COR-L47 (cell line): ENCODE measurements around the gene ZFP36L2.

Experiments
- DNase-seq: peaks from one replicate; lab custom pipeline; 2025; lab: John Stamatoyannopoulos, UW

The ZFP36L2 gene

GRCh38 chr2:43226558-43226954 is at the start of gene ZFP36L2:
ZFP36L2 (minus strand) TSS chr2:43226606; CDS start chr2:43226315, 291 bp downstream.
- DNase-seq: peak; percentile 93

DNA sequence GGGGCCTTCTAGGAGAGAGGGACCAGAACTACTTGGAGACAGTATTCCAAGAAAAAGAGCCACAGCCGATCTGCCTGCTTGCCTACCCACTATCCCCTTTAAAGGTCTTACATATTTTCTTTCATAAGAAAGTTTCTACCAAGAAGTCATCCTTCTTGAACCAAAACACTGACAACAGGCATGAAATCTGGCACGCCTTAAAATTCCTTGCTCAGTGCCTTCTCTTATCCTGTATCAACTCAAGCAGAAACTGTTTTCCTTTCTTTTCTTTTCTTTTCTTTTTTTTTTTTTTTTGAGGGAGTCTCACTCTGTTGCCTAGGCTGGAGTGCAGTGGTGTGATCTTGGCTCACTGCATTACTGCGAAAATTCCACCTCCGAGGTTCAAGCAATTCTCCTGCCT is 48.3 kb upstream of the ZFP36L2 start:
- DNase-seq: no peak

DNA sequence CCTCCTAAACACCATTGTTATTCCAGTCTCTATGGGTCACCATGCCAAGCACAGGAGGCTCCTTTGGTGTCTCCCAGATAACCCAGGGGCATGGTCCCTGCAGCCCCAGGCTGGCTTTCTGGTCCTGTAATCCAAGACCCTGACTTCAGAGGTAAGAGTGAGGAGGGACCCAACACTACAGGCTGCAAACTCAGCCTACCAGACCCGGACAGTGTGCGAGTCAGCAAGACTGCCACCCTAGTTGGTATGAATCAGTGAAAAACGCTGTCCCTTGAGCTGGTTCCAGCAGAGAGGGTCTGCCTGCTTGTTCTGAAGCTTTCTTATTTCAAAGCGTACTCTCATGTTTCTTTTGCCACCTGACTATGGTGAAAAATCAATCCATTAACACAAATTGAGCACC is 47.6 kb upstream of the ZFP36L2 start:
- no peak for DNase-seq

DNA sequence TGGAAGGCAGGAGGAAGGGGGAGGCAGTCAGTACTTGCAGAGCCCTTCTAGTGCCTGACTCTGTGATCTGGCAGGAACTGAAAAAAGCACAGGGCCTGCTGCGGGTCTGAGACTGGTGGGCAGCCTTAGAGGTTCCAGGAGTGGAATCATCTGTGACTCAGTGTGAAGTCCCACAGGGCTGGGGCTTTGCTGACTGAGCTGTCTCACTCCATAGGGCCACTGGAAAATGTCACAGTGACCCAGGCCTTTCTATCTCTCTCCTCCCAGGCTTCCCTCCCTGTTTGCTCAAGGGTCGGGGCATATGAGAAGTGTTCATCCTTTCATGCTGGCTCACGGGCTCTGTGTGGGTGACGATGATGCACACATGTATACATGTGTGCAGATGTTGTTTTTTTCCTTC is 47.1 kb upstream of the ZFP36L2 start:
- no peak for DNase-seq

GRCh38 chr2:43270930-43271615 is 44.7 kb upstream of the ZFP36L2 start:
- DNase-seq: no peak

GRCh38 chr2:43270461-43270860 is 44.1 kb upstream of the ZFP36L2 start:
- DNase-seq: no peak

DNA sequence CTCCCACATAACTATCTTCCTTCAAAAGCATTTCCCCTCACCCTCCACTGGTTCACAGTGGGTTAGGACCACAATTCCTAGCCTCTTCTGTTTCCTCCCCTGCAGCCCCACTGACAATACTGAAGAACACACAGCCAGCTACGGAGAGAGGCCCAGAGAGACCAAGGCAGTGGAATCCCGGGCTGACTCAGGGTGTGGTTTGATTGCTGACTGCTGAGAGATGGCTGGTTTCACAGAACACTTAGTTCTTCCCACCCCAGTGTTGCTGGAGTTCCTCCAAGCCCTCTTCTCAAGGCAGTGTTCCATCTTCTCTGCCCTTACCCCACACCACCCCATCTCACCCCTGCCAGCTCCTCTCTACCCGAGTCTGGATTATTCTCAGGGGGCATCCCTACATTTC is 43.3 kb upstream of the ZFP36L2 start:
- no peak for DNase-seq

- peak; percentile 8 for DNase-seq
Measured at GRCh38 chr2:43269074-43269572, 42.7 kb upstream of the ZFP36L2 start.

GRCh38 chr2:43268066-43268953 is 41.9 kb upstream of the ZFP36L2 start:
- DNase-seq: no peak

- no peak for DNase-seq
Measured at GRCh38 chr2:43267381-43267780, 41.0 kb upstream of the ZFP36L2 start.

DNA sequence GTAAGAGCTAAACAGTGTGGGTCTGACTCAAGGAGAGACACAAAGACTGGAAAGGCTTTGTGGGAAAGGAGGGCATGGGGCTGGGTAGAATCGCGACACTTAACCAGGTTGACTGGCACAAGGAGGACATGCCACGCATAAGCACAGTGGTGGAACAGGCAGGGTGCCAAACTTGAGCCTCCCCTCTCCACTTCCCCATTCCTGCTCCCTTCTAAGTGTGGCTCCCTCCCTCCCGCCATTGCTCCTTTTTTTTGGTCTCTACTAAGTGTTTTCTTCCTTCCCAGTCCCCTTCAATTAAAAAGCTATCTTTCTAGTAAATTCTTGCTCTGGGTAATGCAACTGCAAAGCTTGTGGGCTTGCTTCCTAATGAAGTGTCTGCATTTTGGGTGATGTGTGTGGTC is 40.3 kb upstream of the ZFP36L2 start:
- DNase-seq: no peak

DNA sequence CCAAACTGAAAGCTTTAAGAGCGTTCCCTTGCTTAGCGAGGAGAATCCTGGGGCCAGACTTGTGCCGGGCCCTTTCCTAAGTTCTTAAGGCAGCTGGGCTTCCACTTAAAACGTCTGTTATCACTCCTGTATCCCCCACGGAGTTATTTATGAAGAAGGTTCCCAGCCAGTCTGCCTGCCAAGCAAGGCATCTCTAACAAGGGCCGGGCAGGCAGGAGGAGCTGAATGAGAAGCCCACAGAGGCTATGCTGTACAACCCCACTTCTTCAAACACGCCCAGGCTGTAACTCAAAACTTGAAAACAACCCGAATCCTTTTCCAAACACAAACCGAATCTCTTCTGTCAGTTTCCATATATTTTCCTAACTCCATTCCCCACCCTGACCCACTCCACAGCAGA is 39.0 kb upstream of the ZFP36L2 start:
- DNase-seq: no peak

- DNase-seq: no peak
Measured at GRCh38 chr2:43265001-43265400, 38.6 kb upstream of the ZFP36L2 start.

DNA sequence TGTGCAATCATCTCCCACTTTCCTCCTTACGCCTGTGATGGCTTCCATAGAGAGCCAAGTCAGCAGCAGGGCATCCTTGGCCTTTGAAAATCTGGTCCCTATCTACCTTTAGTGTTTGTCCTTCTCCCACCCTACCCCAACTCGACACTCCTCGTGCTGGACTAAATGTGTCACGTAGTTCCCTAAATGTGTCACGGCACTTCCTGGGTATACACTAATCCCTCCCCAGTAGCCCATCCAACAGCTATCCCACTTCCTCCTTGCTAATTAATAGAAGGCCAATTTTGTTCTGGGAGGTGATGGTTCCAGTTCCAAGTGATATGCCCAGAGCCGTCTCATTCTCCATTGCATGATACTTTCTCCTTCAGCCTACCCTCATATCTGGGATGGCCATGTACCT is 36.5 kb upstream of the ZFP36L2 start:
- no peak for DNase-seq

DNA sequence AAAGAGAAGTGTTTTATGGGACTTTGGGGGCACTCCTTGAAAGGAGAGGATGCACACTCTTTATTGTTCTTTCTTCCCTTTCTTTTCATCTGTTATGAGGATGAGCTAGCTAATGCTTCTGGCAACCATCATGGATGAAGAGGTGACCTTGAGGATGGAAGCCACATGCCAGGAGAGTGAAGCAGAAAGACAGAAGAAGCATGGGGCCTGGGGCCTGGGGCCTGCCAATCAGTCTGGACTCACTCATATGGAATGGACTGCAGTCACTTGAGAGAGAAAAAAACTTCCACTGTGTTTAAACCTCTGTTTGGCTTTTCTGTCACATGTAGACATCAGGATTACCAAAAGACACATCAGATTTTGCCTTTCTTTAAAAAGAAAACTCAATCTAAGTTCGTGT is 35.8 kb upstream of the ZFP36L2 start:
- no peak for DNase-seq

- no peak for DNase-seq
Measured at GRCh38 chr2:43259512-43259911, 33.1 kb upstream of the ZFP36L2 start.

DNA sequence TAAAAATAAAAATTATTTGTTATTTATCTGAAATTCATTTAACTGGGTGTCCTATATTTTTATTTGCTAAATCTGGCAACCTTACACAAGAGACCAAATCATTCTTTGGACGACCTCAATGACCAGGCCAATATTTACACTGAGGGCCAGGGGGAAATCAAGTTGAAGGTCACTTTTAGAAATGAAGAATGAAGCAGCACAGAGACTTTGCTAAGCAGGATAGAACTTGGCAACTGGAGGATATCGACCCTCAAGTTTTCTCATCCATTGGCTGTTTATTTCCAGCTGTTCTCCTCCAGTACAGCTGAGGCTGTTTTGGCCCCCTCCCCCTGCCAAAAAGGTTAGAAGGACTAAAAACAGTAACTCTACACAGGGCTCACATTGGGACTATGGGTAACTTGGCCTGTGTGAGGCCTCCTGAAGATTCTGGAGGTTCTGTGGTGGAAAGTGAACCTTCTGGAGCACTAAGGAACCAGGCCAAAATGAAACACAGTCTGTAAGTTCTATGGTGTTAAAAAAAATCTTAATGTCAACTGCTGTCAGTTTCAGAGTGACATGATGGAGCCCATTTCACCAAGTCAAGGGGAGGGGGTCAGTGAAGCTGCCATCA is 32.2 kb upstream of the ZFP36L2 start:
- no peak for DNase-seq

DNA sequence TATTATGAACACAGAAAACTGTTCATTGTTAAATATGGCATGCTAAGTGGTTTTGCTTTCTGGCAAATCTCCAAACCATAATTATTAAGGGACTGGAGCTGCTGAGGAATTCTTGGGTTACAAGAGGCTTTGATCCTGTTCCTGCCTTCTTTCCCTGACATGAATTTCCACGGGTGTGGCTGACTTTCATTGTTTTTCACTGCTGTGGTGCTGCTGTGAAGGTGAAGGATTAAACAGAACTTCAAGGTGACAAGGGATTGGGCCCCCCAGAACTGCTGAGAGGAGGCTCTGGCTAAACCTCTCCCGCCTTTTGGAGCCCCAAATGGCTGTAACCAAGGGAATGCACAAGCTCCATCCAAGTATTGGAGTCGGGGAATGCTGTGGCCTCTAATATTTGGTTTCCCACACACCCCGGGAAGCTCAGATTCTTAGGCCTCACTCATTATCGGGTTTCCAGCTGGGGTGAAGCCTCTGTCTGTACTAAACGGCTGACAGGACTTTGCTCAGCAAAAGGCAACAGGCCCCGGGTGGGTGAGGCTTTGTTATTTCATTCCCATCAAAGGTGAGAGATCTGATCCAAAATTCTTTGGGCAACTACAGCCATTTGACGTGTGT is 29.0 kb upstream of the ZFP36L2 start:
- DNase-seq: peak; percentile 77

- no peak for DNase-seq
Measured at GRCh38 chr2:43254331-43254730, 27.9 kb upstream of the ZFP36L2 start.

DNA sequence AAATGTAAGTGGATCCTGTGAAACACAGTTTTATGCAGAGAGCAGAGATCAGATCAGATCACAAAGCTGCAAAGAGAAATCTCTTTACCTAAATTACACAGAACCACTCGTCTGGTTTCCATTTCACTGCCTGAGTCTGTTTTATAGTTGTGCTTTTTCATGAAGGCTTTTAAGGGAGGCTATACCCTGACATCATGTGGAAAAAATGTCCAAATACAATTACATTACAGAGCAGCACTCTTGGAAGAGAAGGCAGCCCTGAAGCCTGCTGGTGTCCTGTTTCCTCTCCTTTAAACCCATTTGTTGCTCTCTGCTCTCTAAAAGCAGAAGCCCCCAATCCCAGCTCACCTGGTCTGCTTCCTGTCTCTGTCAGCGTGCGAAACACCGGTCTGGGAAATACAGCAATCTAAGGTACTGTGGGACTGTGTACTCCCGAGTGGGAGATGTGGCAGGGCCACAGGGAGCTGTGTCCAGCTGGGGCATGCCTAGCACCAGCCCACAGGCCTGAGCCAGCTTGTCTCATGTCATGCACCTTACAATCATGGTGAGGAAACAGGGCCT is 24.8 kb upstream of the ZFP36L2 start:
- DNase-seq: no peak

DNA sequence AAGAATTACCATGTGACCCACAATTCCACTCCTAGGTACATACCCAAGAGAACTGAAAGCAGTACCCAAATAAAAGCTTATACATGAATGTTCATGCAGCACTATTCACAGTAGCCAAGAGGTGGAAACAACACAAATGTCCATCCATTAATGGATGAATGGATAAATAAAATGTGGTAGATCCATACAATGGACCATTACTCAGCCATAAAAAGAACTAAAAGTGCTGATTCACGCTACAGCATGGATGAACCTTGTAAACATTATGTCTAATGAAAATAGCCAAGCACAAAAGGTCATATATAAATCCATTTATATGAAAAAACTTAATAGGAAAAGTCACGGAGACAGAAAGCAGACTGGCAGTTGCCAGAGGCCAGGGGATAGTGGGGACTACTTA is 23.6 kb upstream of the ZFP36L2 start:
- no peak for DNase-seq

DNA sequence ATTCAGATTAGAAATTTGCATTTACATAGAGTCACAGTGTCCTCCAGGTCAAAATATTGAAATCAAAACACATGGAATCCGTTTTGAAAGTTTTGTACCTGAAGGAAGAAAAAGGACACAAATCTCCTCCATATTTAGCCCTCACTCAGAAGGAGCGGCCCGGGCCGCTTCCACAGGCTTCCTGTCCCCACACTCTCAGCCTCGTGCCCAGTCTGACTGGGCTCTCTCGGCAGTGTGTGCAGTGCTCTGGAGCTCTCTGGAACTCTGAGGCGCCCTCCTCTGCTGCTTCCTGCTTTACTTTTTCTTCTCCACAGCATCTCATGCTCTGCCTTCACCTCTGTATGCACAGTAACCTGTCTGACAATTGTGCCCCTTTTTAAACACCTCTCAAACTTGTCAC is 22.2 kb upstream of the ZFP36L2 start:
- no peak for DNase-seq
